ENCODE measurements around the gene MAGI2.

GRCh38 chr7:79495544-79496272 is 42.2 kb upstream of the MAGI2 start:
- TF ChIP-seq EZH2phosphoT487 (conservative IDR thresholded peaks at IDR 0.05; ENCODE audit: low read length) (no peak), CTCF (IDR thresholded peaks at IDR 0.05; ENCODE audit: insufficient read depth, low read length, poor library complexity, severe bottlenecking) (no peak)
